ENCODE measurements around the gene LARGE1. TPM values are rescaled to one million over a fixed set of nuclear protein-coding genes. Genes with fewer than 3 reads are reported as not detected.

The LARGE1 gene
- total RNA-seq, 1 donor from 2014 or later: 81.2 TPM

GRCh38 chr22:33891455-33891854, 28.8 kb downstream of the LARGE1 start:
- no peaks in the 10 kb centered on the region for H3K27me3 Mint-ChIP-seq (ENCODE audit: unreplicated experiment)
- no peaks in the 10 kb centered on the region for H3K36me3 Mint-ChIP-seq (ENCODE audit: unreplicated experiment)
- TF ChIP-seq, protein P1, sequence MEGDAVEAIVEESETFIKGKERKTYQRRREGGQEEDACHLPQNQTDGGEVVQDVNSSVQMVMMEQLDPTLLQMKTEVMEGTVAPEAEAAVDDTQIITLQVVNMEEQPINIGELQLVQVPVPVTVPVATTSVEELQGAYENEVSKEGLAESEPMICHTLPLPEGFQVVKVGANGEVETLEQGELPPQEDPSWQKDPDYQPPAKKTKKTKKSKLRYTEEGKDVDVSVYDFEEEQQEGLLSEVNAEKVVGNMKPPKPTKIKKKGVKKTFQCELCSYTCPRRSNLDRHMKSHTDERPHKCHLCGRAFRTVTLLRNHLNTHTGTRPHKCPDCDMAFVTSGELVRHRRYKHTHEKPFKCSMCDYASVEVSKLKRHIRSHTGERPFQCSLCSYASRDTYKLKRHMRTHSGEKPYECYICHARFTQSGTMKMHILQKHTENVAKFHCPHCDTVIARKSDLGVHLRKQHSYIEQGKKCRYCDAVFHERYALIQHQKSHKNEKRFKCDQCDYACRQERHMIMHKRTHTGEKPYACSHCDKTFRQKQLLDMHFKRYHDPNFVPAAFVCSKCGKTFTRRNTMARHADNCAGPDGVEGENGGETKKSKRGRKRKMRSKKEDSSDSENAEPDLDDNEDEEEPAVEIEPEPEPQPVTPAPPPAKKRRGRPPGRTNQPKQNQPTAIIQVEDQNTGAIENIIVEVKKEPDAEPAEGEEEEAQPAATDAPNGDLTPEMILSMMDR (IDR thresholded peaks at IDR 0.05; ENCODE audit: partially characterized antibody, unreplicated experiment): no peak
- H3K27ac Mint-ChIP-seq (ENCODE audit: unreplicated experiment): no peak overlapping the region
- H3K9me3 Mint-ChIP-seq (ENCODE audit: unreplicated experiment): peaks cover 3% of the 10 kb centered on the region
- H3K4me1 Mint-ChIP-seq (ENCODE audit: low read depth, unreplicated experiment): peaks cover 22% of the 10 kb centered on the region
- no peak overlapping the region for H3K4me3 Mint-ChIP-seq (ENCODE audit: unreplicated experiment)
- DNase-seq: no peak

GRCh38 chr22:33889748-33890147, 30.5 kb downstream of the LARGE1 start:
- H3K27me3 Mint-ChIP-seq (ENCODE audit: unreplicated experiment): no peaks in the 10 kb centered on the region
- DNase-seq: no peak
- H3K4me3 Mint-ChIP-seq (ENCODE audit: unreplicated experiment): no peak overlapping the region
- no peaks in the 10 kb centered on the region for H3K36me3 Mint-ChIP-seq (ENCODE audit: unreplicated experiment)
- H3K4me1 Mint-ChIP-seq (ENCODE audit: low read depth, unreplicated experiment): peaks cover 21% of the 10 kb centered on the region
- TF ChIP-seq, protein P1 (IDR thresholded peaks at IDR 0.05; ENCODE audit: partially characterized antibody, unreplicated experiment): no peak
- no peak overlapping the region for H3K27ac Mint-ChIP-seq (ENCODE audit: unreplicated experiment)
- no peaks in the 10 kb centered on the region for H3K9me3 Mint-ChIP-seq (ENCODE audit: unreplicated experiment)

DNA sequence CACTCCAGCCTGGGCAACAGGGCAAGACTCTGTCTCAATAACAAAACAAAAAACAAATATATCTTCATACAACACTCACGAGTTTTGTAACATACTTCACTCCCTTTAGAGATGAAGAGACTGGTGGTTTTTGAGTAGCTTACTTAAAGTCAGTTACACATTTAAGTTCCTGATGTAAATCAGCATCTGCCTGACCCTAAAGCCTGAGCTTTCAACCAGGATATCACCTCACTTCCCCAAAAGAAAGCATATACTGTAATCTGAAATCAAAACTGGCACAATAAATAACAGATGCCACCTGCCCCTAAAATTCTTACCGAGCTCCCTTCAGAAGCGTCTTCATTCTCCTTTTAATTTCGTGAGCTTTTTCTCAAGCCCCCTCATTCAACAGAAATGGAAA, 31.5 kb downstream of the LARGE1 start:
- H3K4me3 Mint-ChIP-seq (ENCODE audit: unreplicated experiment): no peak overlapping the region
- TF ChIP-seq, protein P1 (IDR thresholded peaks at IDR 0.05; ENCODE audit: partially characterized antibody, unreplicated experiment): no peak
- DNase-seq: no peak
- peaks cover 23% of the 10 kb centered on the region for H3K4me1 Mint-ChIP-seq (ENCODE audit: low read depth, unreplicated experiment)
- H3K36me3 Mint-ChIP-seq (ENCODE audit: unreplicated experiment): no peaks in the 10 kb centered on the region
- peaks cover under 1% of the 10 kb centered on the region for H3K27me3 Mint-ChIP-seq (ENCODE audit: unreplicated experiment)
- H3K9me3 Mint-ChIP-seq (ENCODE audit: unreplicated experiment): no peaks in the 10 kb centered on the region
- no peak overlapping the region for H3K27ac Mint-ChIP-seq (ENCODE audit: unreplicated experiment)

DNA sequence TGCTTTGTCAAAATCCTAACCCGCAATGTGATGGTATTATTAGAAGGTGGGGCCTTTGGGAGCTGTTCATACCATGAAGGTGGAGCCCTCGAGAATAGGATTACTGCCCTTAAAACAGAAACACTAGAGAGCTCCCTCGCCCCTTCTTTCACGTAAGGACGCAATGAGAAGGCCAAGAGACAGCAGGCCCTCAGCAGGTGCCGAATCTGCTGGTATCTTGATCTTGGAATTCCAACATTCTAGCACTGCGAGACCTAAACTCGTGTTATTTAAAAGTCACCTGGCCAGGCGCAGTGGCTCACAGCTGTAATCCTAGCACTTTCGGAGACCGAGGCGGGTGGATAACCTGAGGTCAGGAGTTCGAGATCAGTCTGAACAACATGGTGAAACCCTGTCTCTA, 33.1 kb downstream of the LARGE1 start:
- Mint-ChIP-seq H3K36me3 (ENCODE audit: unreplicated experiment) (no peaks in the 10 kb centered on the region), H3K4me1 (ENCODE audit: low read depth, unreplicated experiment) (peaks cover 34% of the 10 kb centered on the region), H3K27me3 (ENCODE audit: unreplicated experiment) (peaks cover 9% of the 10 kb centered on the region), H3K4me3 (ENCODE audit: unreplicated experiment) (no peak overlapping the region), H3K27ac (ENCODE audit: unreplicated experiment) (no peak overlapping the region), H3K9me3 (ENCODE audit: unreplicated experiment) (no peaks in the 10 kb centered on the region)
- DNase-seq: no peak
- TF ChIP-seq, protein P1 (IDR thresholded peaks at IDR 0.05; ENCODE audit: partially characterized antibody, unreplicated experiment): no peak

DNA sequence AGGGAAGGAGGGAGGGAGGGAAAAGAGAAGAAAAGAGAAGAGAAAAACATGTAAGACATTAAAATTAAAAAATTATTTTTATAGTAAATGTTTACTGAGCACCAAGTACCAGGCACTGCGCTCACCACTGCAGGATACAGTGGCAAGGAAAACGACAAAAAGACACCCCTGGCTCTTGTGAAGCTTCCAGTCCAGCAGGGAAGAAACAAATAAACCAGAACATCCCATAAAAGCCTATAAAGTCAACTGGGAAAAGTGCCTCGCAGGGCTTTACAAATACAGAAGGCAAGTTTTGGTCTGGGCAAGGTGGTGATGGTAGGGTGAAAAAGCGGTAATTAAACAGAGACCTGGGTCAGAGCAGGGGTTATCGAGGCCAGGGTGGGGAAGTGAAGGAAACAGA, 33.6 kb downstream of the LARGE1 start:
- H3K4me3 Mint-ChIP-seq (ENCODE audit: unreplicated experiment): no peak overlapping the region
- H3K9me3 Mint-ChIP-seq (ENCODE audit: unreplicated experiment): no peaks in the 10 kb centered on the region

More for the DNA sequence above, 33.6 kb downstream of the LARGE1 start:
- Mint-ChIP-seq H3K36me3 (ENCODE audit: unreplicated experiment) (no peaks in the 10 kb centered on the region), H3K4me1 (ENCODE audit: low read depth, unreplicated experiment) (peaks cover 33% of the 10 kb centered on the region), H3K27me3 (ENCODE audit: unreplicated experiment) (peaks cover 9% of the 10 kb centered on the region), H3K27ac (ENCODE audit: unreplicated experiment) (no peak overlapping the region)
- TF ChIP-seq, protein P1 (IDR thresholded peaks at IDR 0.05; ENCODE audit: partially characterized antibody, unreplicated experiment): no peak
- no peak for DNase-seq

Data from glutamatergic neuron (in vitro differentiated cells).